Hepatic stellate cell (primary cell): ENCODE data around the gene PPP2R5B.
"Not testable (repeated sequence)": the region's sequence is repeated elsewhere in the genome, so short reads cannot be mapped to it uniquely, and the experiment has no call there.

Source experiments
- DNase-seq: peaks from one replicate; pipeline ENCODE4 v3.0.0; 2011; ENCODE audit warnings: low spot score

The PPP2R5B gene

GRCh38 chr11:64976651-64977050 is 52.2 kb downstream of the PPP2R5B start:
- DNase-seq: no peak

DNA sequence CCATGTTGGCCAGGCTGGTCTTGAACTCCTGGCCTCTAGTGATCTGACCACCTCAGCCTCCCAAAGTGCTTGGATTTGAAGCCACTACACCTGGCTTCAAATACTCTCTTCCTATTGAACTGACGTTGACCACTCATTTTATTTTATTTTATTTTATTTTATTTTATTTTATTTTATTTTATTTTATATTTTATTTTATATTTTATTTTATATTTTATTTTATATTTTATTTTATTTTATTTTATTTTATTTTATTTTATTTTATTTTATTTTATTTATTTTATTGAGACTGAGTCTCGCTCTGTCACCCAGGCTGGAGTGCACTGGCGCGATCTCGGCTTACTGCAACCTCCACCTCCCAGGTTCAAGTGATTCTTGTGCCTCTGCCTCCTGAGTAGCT is 58.9 kb downstream of the PPP2R5B start:
- not testable (repeated sequence) for DNase-seq
